Testis (tissue), 3 donors: Measurements from ENCODE around the gene ACSL4. TPM values are rescaled to one million over a fixed set of nuclear protein-coding genes. Genes with fewer than 3 reads are reported as not detected.

ENCODE experiments used
- DNase-seq: peaks from one replicate; pipeline ENCODE4 v3.0.0-alpha.2; 2019
- H3K27ac ChIP-seq, 2 donors: fragments of 200-600 bp; sonication (generic); one replicate each; pipeline ENCODE4 v1.5.1; 2019
- H3K27me3 ChIP-seq: fragments of 200-600 bp; sonication (generic); one replicate; pipeline ENCODE4 v1.5.1; 2019
- H3K36me3 ChIP-seq: fragments of 200-600 bp; sonication (generic); one replicate; pipeline ENCODE4 v1.5.1; 2017; ENCODE audit warnings: low read depth; ENCODE audit errors: missing control alignments
- H3K4me1 ChIP-seq: fragments of 200-600 bp; sonication (generic); one replicate; pipeline ENCODE4 v1.5.1; 2019
- H3K4me3 ChIP-seq, 2 donors: fragments of 200-600 bp; sonication (generic); one replicate each; pipeline ENCODE4 v1.5.1; 2017 to 2019
- H3K9me3 ChIP-seq: fragments of 200-600 bp; sonication (generic); one replicate; pipeline ENCODE4 v1.5.1; 2017
- CTCF ChIP-seq, 3 experiments: fragments of 450-650 bp in 2 of 3; fragments of 200-600 bp in 1 of 3; sonication (generic) in 1 of 3; IDR thresholded peaks; one replicate each; pipeline ENCODE4 v1.5.1; 2016 to 2019; ENCODE audit warnings: antibody characterized with exemption in 3 of 3, mild to moderate bottlenecking in 2 of 3, moderate library complexity in 1 of 3
- POLR2A ChIP-seq: fragments of 450-650 bp; IDR thresholded peaks from one replicate; pipeline ENCODE4 v1.6.1; 2017; ENCODE audit warnings: antibody characterized with exemption, mild to moderate bottlenecking, moderate library complexity
- WGBS, 2 donors: methylation state at CpG; one replicate each; pipeline ENCODE4 v1.1.5; 2018; 5-methylcytosine and 5-hydroxymethylcytosine counted together
- intact Hi-C: fragments of 100-400 bp; cut with DNase I; formaldehyde crosslinking; loops from one replicate; pipeline ENCODE4 v1.15.1; 2023; ENCODE audit warnings: low total_unique reads
- polyA plus RNA-seq: library from polyadenylated mRNA; stranded (reverse); fragments of 350-450 nt; fragmentation: Illumina TruSeq; extraction: RNeasy Lipid Tissue Mini Kit (QIAGEN cat#74804); gene quantifications from one replicate; pipeline ENCODE4 v1.2.3, GENCODE V29; 2014; ENCODE audit warnings: low read depth, low replicate concordance; ENCODE audit not compliant: insufficient read depth
- total RNA-seq, 2 donors: library from RNA; depleted of rRNA; stranded (reverse); fragments of >200 nt; gene quantifications; one replicate each; pipeline ENCODE4 v1.2.3, GENCODE V29; 2016

The ACSL4 gene
- total and polyA plus RNA-seq, 3 donors from 2014 or later, result 40.4 to 136 (median 108) TPM

- 50 to 83% methylated on average over 2 of the region's 2 CpGs for WGBS, 2 donors
Measured at GRCh38 chrX:109719264-109719663, 13.8 kb downstream of the ACSL4 start.

GRCh38 chrX:109716431-109717028 is 16.5 kb downstream of the ACSL4 start:
- Histone ChIP-seq H3K4me3 (no peak overlapping the region), H3K27me3 (no peaks in the 10 kb centered on the region), H3K27ac (no peak overlapping the region), H3K4me1 (no peaks in the 10 kb centered on the region), H3K36me3 (no peaks in the 10 kb centered on the region), H3K9me3 (no peaks in the 10 kb centered on the region)
- no peak for DNase-seq
- WGBS, 2 donors, result 36 to 39% methylated on average over 1 of the region's 1 CpG
- intact Hi-C loops, result no loop called here
- TF ChIP-seq POLR2A (no peak), CTCF (IDR thresholded peaks at IDR 0.05) (no peak)

More at GRCh38 chrX:109719264-109719663, 13.8 kb downstream of the ACSL4 start:
- DNase-seq, result no peak
- Histone ChIP-seq H3K27ac (no peak overlapping the region), H3K4me1 (no peaks in the 10 kb centered on the region), H3K9me3 (no peaks in the 10 kb centered on the region), H3K27me3 (no peaks in the 10 kb centered on the region), H3K36me3 (no peaks in the 10 kb centered on the region), H3K4me3 (no peak overlapping the region)
- intact Hi-C loops, result no loop called here
- no peak for TF ChIP-seq CTCF (IDR thresholded peaks at IDR 0.05)
- TF ChIP-seq POLR2A, result no peak

- Histone ChIP-seq H3K36me3 (no peaks in the 10 kb centered on the region), H3K27me3 (no peaks in the 10 kb centered on the region), H3K27ac (no peak overlapping the region), H3K9me3 (no peaks in the 10 kb centered on the region), H3K4me3 (no peak overlapping the region), H3K4me1 (no peaks in the 10 kb centered on the region)
- intact Hi-C loops, result no loop called here
- WGBS, 2 donors, result 50 to 64% methylated on average over 1 of the region's 1 CpG
- no peak for TF ChIP-seq POLR2A
- no peak for TF ChIP-seq CTCF (IDR thresholded peaks at IDR 0.05)
- DNase-seq, result no peak
Measured at GRCh38 chrX:109714340-109714958, 18.6 kb downstream of the ACSL4 start.

- Histone ChIP-seq H3K27ac (no peak overlapping the region), H3K9me3 (no peaks in the 10 kb centered on the region), H3K4me3 (no peak overlapping the region), H3K27me3 (no peaks in the 10 kb centered on the region), H3K4me1 (no peaks in the 10 kb centered on the region), H3K36me3 (no peaks in the 10 kb centered on the region)
- TF ChIP-seq POLR2A (no peak), CTCF (IDR thresholded peaks at IDR 0.05) (no peak)
- no peak for DNase-seq
- intact Hi-C loops, result no loop called here
- WGBS, 2 donors, result 43 to 52% methylated on average over 2 of the region's 2 CpGs
Measured at GRCh38 chrX:109710181-109710580, 22.9 kb downstream of the ACSL4 start.
